Liver (tissue), 9 donors: Measurements from ENCODE around the gene HSD17B7. TPM values are rescaled to one million over a fixed set of nuclear protein-coding genes. Genes with fewer than 3 reads are reported as not detected.

Experiments used
- DNase-seq: peaks from one replicate; pipeline ENCODE4 v3.0.0-alpha.2; 2017; ENCODE audit warnings: low spot score
- H3K27ac ChIP-seq, 2 donors: one replicate each; pipeline ENCODE4 v1.7.0; 2013; ENCODE audit warnings: inconsistent platforms in 2 of 2, low read length in 2 of 2, control low read depth in 1 of 2, low read depth in 1 of 2, mild to moderate bottlenecking in 1 of 2
- H3K27me3 ChIP-seq, 4 donors: one replicate each; pipeline versions ENCODE4 v1.6.1 to v1.7.0; 2013; ENCODE audit warnings: low read length in 3 of 4, inconsistent platforms in 1 of 4, mild to moderate bottlenecking in 1 of 4, moderate library complexity in 1 of 4; ENCODE audit not compliant: control insufficient read depth in 4 of 4, insufficient read depth in 4 of 4
- H3K36me3 ChIP-seq, 4 donors: one replicate each; pipeline versions ENCODE4 v1.6.1 to v1.7.0; 2013; ENCODE audit warnings: low read length in 3 of 4, mild to moderate bottlenecking in 3 of 4, low read depth in 1 of 4, moderate library complexity in 1 of 4; ENCODE audit not compliant: control insufficient read depth in 4 of 4, insufficient read depth in 3 of 4
- H3K4me1 ChIP-seq, 4 donors: one replicate each; pipeline versions ENCODE4 v1.6.1 to v1.7.0; 2013; ENCODE audit warnings: low read length in 3 of 4, mild to moderate bottlenecking in 3 of 4, moderate library complexity in 1 of 4; ENCODE audit not compliant: control insufficient read depth in 4 of 4, insufficient read depth in 4 of 4
- H3K4me3 ChIP-seq, 3 donors: one replicate each; pipeline versions ENCODE4 v1.6.1 to v1.7.0; 2013; ENCODE audit warnings: low read length in 3 of 3, control low read depth in 1 of 3, low read depth in 1 of 3, mild to moderate bottlenecking in 1 of 3
- H3K9ac ChIP-seq, 2 donors: one replicate each; pipeline ENCODE4 v1.7.0; 2013; ENCODE audit warnings: low read length in 2 of 2, mild to moderate bottlenecking in 2 of 2, moderate library complexity in 2 of 2, control low read depth in 1 of 2, low read depth in 1 of 2
- H3K9me3 ChIP-seq, 4 donors: one replicate each; pipeline versions ENCODE4 v1.6.1 to v1.7.0; 2013; ENCODE audit warnings: low read length in 3 of 4; ENCODE audit not compliant: control insufficient read depth in 4 of 4
- ATF3 ChIP-seq: IDR thresholded peaks from 2 replicates; pipeline ENCODE4 v1.6.1; 2016; ENCODE audit warnings: antibody characterized with exemption
- CTCF ChIP-seq: fragments of 150-350 bp; IDR thresholded peaks from 2 replicates; pipeline ENCODE4 v1.5.1; 2017; ENCODE audit warnings: improper control_type of control experiment, low read depth, low read length; ENCODE audit not compliant: missing input control
- EGR1 ChIP-seq, 2 donors: IDR thresholded peaks; 2 replicates each; pipeline ENCODE4 v1.6.1; 2016 to 2018; ENCODE audit warnings: antibody characterized with exemption in 2 of 2, low read depth in 2 of 2
- FOXA1 ChIP-seq: IDR thresholded peaks from 2 replicates; pipeline ENCODE4 v1.6.1; 2016; ENCODE audit warnings: antibody characterized with exemption
- FOXA2 ChIP-seq: IDR thresholded peaks from 2 replicates; pipeline ENCODE4 v1.6.1; 2016; ENCODE audit warnings: antibody characterized with exemption
- GABPA ChIP-seq, 2 donors: IDR thresholded peaks in 1 of 2; conservative IDR thresholded peaks in 1 of 2; 2 replicates each; pipeline ENCODE4 v1.6.1; 2016; ENCODE audit warnings: antibody characterized with exemption in 2 of 2, mild to moderate bottlenecking in 1 of 2, moderate library complexity in 1 of 2
- HNF4A ChIP-seq, 2 donors: conservative IDR thresholded peaks; 2 replicates each; pipeline ENCODE4 v1.6.1; 2016; ENCODE audit warnings: antibody characterized with exemption in 2 of 2, mild to moderate bottlenecking in 2 of 2
- HNF4G ChIP-seq: IDR thresholded peaks from 2 replicates; pipeline ENCODE4 v1.6.1; 2016; ENCODE audit warnings: antibody characterized with exemption
- JUND ChIP-seq, 2 donors: IDR thresholded peaks; 2 replicates each; pipeline ENCODE4 v1.6.1; 2016; ENCODE audit warnings: antibody characterized with exemption in 2 of 2
- NR2F2 ChIP-seq: IDR thresholded peaks from 2 replicates; pipeline ENCODE4 v1.6.1; 2016; ENCODE audit warnings: antibody characterized with exemption
- RAD21 ChIP-seq, 2 donors: IDR thresholded peaks; 2 replicates each; pipeline ENCODE4 v1.6.1; 2016; ENCODE audit warnings: antibody characterized with exemption in 2 of 2, mild to moderate bottlenecking in 2 of 2
- REST ChIP-seq: IDR thresholded peaks from 2 replicates; pipeline ENCODE4 v1.6.1; 2016; ENCODE audit warnings: antibody characterized with exemption, mild to moderate bottlenecking
- RXRA ChIP-seq, 2 donors: IDR thresholded peaks; 2 replicates each; pipeline ENCODE4 v1.6.1; 2017 to 2018; ENCODE audit warnings: antibody characterized with exemption in 2 of 2, mild to moderate bottlenecking in 1 of 2
- SP1 ChIP-seq: IDR thresholded peaks from 2 replicates; pipeline ENCODE4 v1.6.1; 2018; ENCODE audit warnings: antibody characterized with exemption, mild to moderate bottlenecking
- TAF1 ChIP-seq: conservative IDR thresholded peaks from 2 replicates; pipeline ENCODE4 v1.6.1; 2016; ENCODE audit warnings: antibody characterized with exemption, mild to moderate bottlenecking
- YY1 ChIP-seq: IDR thresholded peaks from 2 replicates; pipeline ENCODE4 v1.6.1; 2016; ENCODE audit warnings: antibody characterized with exemption, mild to moderate bottlenecking
- WGBS: extraction: QIAGEN DNeasy Blood & Tissue Kit; methylation state at CpG from one replicate; pipeline ENCODE4 v1.1.7; 2013; 5-methylcytosine and 5-hydroxymethylcytosine counted together
- polyA plus RNA-seq, 2 donors: library from polyadenylated mRNA; stranded (reverse) in 1 of 2; unstranded in 1 of 2; fragments of 200-250 nt in 1 of 2; fragments of >200 nt in 1 of 2; fragmentation: Nextera tagmentation in 1 of 2; extraction: Ambion mirVana in 1 of 2; gene quantifications; one replicate each; pipeline versions ENCODE4 v1.2.1 to v1.2.3, GENCODE V29; 2013 to 2015
- total RNA-seq, 2 donors: library from RNA; depleted of rRNA; stranded (reverse); fragments of >200 nt; gene quantifications; one replicate each; pipeline ENCODE4 v1.2.3, GENCODE V29; 2014
- TF ChIP-seq, protein P1 (sequence below): IDR thresholded peaks from 2 replicates; pipeline ENCODE4 v1.6.1; 2016; ENCODE audit warnings: antibody characterized with exemption
- TF ChIP-seq, protein P2 (sequence below): IDR thresholded peaks from 2 replicates; pipeline ENCODE4 v1.6.1; 2016; ENCODE audit warnings: antibody characterized with exemption
- donor health status: healthy.
- donor health status: healthy.
- donor health status: healthy.
- donor health status: healthy.
- donor health status: healthy.

Gene HSD17B7
- total and polyA plus RNA-seq, 4 donors, result 22.9 to 115 (median 43.5) TPM

GRCh38 chr1:162832470-162832869 lies 42.0 kb downstream of the HSD17B7 start:
- H3K27me3 ChIP-seq, result no peaks in the 10 kb centered on the region
- no peak for DNase-seq
- no peaks in the 10 kb centered on the region for H3K4me1 ChIP-seq
- H3K9me3 ChIP-seq, result no peaks in the 10 kb centered on the region
- TF ChIP-seq FOXA2, result no peak
- TF ChIP-seq JUND (IDR thresholded peaks at IDR 0.05), result no peak
- TF ChIP-seq CTCF, result no peak
- no peak for TF ChIP-seq YY1
- no peak for TF ChIP-seq TAF1
- TF ChIP-seq, protein P1, sequence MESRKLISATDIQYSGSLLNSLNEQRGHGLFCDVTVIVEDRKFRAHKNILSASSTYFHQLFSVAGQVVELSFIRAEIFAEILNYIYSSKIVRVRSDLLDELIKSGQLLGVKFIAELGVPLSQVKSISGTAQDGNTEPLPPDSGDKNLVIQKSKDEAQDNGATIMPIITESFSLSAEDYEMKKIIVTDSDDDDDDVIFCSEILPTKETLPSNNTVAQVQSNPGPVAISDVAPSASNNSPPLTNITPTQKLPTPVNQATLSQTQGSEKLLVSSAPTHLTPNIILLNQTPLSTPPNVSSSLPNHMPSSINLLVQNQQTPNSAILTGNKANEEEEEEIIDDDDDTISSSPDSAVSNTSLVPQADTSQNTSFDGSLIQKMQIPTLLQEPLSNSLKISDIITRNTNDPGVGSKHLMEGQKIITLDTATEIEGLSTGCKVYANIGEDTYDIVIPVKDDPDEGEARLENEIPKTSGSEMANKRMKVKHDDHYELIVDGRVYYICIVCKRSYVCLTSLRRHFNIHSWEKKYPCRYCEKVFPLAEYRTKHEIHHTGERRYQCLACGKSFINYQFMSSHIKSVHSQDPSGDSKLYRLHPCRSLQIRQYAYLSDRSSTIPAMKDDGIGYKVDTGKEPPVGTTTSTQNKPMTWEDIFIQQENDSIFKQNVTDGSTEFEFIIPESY, result no peak
- TF ChIP-seq HNF4G, result no peak
- no peak for TF ChIP-seq NR2F2
- TF ChIP-seq, protein P2, sequence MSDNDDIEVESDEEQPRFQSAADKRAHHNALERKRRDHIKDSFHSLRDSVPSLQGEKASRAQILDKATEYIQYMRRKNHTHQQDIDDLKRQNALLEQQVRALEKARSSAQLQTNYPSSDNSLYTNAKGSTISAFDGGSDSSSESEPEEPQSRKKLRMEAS, result no peak
- no peak for TF ChIP-seq RXRA (IDR thresholded peaks at IDR 0.05)
- TF ChIP-seq SP1, result no peak
- TF ChIP-seq REST, result no peak
- TF ChIP-seq FOXA1, result no peak
- no peak for TF ChIP-seq EGR1 (IDR thresholded peaks at IDR 0.05; ENCODE audit: low read depth in 2 of 2)
- no peak for TF ChIP-seq ATF3
- no peak for TF ChIP-seq HNF4A (conservative IDR thresholded peaks at IDR 0.05)
- no peak for TF ChIP-seq RAD21 (IDR thresholded peaks at IDR 0.05)
- TF ChIP-seq GABPA (IDR thresholded peaks at IDR 0.05 in 1 of 2, conservative IDR thresholded peaks at IDR 0.05 in 1 of 2), result no peak
- no peak overlapping the region for H3K9ac ChIP-seq
- H3K4me3 ChIP-seq, result no peak overlapping the region
- WGBS, result 95% methylated on average over 3 of the region's 3 CpGs
- H3K27ac ChIP-seq, result no peak overlapping the region
- no peaks in the 10 kb centered on the region for H3K36me3 ChIP-seq
